HCT116 (cell line): Measurements from ENCODE around the gene ASIC3. TPM values are rescaled to one million over a fixed set of nuclear protein-coding genes. Genes with fewer than 3 reads are reported as not detected.

Experiments used
- ATAC-seq: fragments of 200-7000 bp; cut with Tn5 transposase; 2 replicates; pipeline ENCODE4 v1.9.1; 2020; ENCODE audit warnings: mild to moderate bottlenecking, moderate library complexity
- BruUV-seq: library from RNA; stranded (reverse); fragments of 400-500 nt; replicated peaks from 2 replicates; lab custom pipeline; 2021; lab: Mats Ljungman, UMichigan
- CTCF ChIA-PET: fragments of 300-600 bp; sonication (Branson Sonifier 250); formaldehyde crosslinking; loops from one replicate; lab custom pipeline; 2021; ENCODE audit warnings: antibody characterized with exemption; lab: Charles Lee
- POLR2A ChIA-PET: fragments of 300-600, 350-600 bp; sonication (Branson Sonifier 250); formaldehyde crosslinking; loops from one replicate; lab custom pipeline; 2021; ENCODE audit warnings: antibody characterized with exemption; lab: Charles Lee
- RAD21 ChIA-PET, 2 experiments: fragments of 300-600 bp; sonication (Branson Sonifier 250); formaldehyde crosslinking; loops; one replicate each; lab custom pipeline; 2023; ENCODE audit warnings: low total read pairs in 2 of 2; ENCODE audit not compliant: uncharacterized antibody in 2 of 2, unreplicated experiment in 2 of 2, low non-redundant PET in 1 of 2; lab: Charles Lee
- DNase-seq: peaks from one replicate; pipeline ENCODE4 v3.0.0-alpha.2; 2010; ENCODE audit warnings: low read depth, low spot score
- H2AFZ ChIP-seq: fragments of 200-600 bp; shearing (Covaris generic), sonication (generic); 2 replicates; pipeline ENCODE4 v1.6.1; 2017; ENCODE audit warnings: low read depth, mixed run types, mixed read lengths, antibody characterized with exemption, low read length; ENCODE audit not compliant: poor library complexity, severe bottlenecking
- H3K27ac ChIP-seq: 2 replicates; pipeline ENCODE4 v1.5.1; 2012; ENCODE audit warnings: low read depth, low read length
- H3K27me3 ChIP-seq: fragments of 200-600 bp; sonication (generic); 2 replicates; pipeline ENCODE4 v1.6.1; 2016; ENCODE audit warnings: mixed run types, low read length, mixed read lengths; ENCODE audit not compliant: insufficient read depth
- H3K36me3 ChIP-seq, 2 experiments: fragments of 200-500 bp in 1 of 2; fragments of 200-600 bp in 1 of 2; sonication (Bioruptor generic) in 1 of 2; sonication (generic) in 1 of 2; 2 replicates each; pipeline versions ENCODE4 v1.5.1 to v1.6.1; 2014 to 2016; ENCODE audit warnings: low read length in 2 of 2, inconsistent platforms in 1 of 2, mixed read lengths in 1 of 2, mixed run types in 1 of 2; ENCODE audit not compliant: insufficient read depth in 2 of 2, control insufficient read depth in 1 of 2
- H3K4me1 ChIP-seq, 2 experiments: fragments of 200-600 bp in 1 of 2; sonication (generic) in 1 of 2; 2 replicates each; pipeline versions ENCODE4 v1.5.1 to v1.6.1; 2012 to 2017; ENCODE audit warnings: low read length in 2 of 2, inconsistent platforms in 1 of 2, mild to moderate bottlenecking in 1 of 2, mixed read lengths in 1 of 2, mixed run types in 1 of 2, moderate library complexity in 1 of 2; ENCODE audit not compliant: insufficient read depth in 2 of 2, control insufficient read depth in 1 of 2
- H3K4me2 ChIP-seq: fragments of 200-600 bp; sonication (generic); 2 replicates; pipeline ENCODE4 v1.6.1; 2017; ENCODE audit warnings: mixed run types, low read length, mixed read lengths
- H3K4me3 ChIP-seq, 2 experiments: fragments of 200-600 bp in 1 of 2; sonication (generic) in 1 of 2; replicated peaks in 1 of 2; 2 replicates each; pipeline ENCODE4 v1.5.1; 2011 to 2016; ENCODE audit warnings: low read length in 2 of 2, control low read depth in 1 of 2, low read depth in 1 of 2, mild to moderate bottlenecking in 1 of 2, mixed read lengths in 1 of 2, mixed run types in 1 of 2
- H3K79me2 ChIP-seq: fragments of 200-600 bp; sonication (generic); 2 replicates; pipeline ENCODE4 v1.6.1; 2017; ENCODE audit warnings: mild to moderate bottlenecking, mixed run types, low read length, moderate library complexity, mixed read lengths; ENCODE audit not compliant: insufficient read depth
- H3K9ac ChIP-seq: fragments of 200-600 bp; sonication (generic); 2 replicates; pipeline ENCODE4 v1.6.1; 2016; ENCODE audit warnings: low read length, mixed read lengths
- H3K9me2 ChIP-seq: fragments of 200-600 bp; sonication (generic), shearing (Covaris generic); 2 replicates; pipeline ENCODE4 v1.6.1; 2017; ENCODE audit warnings: mixed run types, mild to moderate bottlenecking, moderate library complexity; ENCODE audit not compliant: insufficient read depth
- H3K9me3 ChIP-seq, 2 experiments: fragments of 200-500 bp in 1 of 2; fragments of 200-600 bp in 1 of 2; sonication (Bioruptor generic) in 1 of 2; sonication (generic) in 1 of 2; 2 replicates each; pipeline ENCODE4 v1.6.1; 2014 to 2017; ENCODE audit warnings: low read length in 2 of 2, mixed read lengths in 2 of 2, inconsistent platforms in 1 of 2, low read depth in 1 of 2, mild to moderate bottlenecking in 1 of 2, mixed run types in 1 of 2, moderate library complexity in 1 of 2; ENCODE audit not compliant: control insufficient read depth in 1 of 2, insufficient read depth in 1 of 2
- H4K20me1 ChIP-seq: fragments of 200-600 bp; sonication (generic), shearing (Covaris generic); 2 replicates; pipeline ENCODE4 v1.6.1; 2017; ENCODE audit warnings: mixed run types, mild to moderate bottlenecking, moderate library complexity; ENCODE audit not compliant: insufficient read depth
- ATF3 ChIP-seq: IDR thresholded peaks from 2 replicates; pipeline ENCODE4 v1.6.1; 2012
- CBX3 ChIP-seq: IDR thresholded peaks from 2 replicates; pipeline ENCODE4 v1.6.1; 2012; ENCODE audit warnings: low read depth
- EGR1 ChIP-seq: IDR thresholded peaks from 2 replicates; pipeline ENCODE4 v1.6.1; 2012; ENCODE audit warnings: low read depth
- ELF1 ChIP-seq: IDR thresholded peaks from 2 replicates; pipeline ENCODE4 v1.6.1; 2012; ENCODE audit warnings: low read depth, borderline replicate concordance
- POLR2AphosphoS5 ChIP-seq: IDR thresholded peaks from 2 replicates; pipeline ENCODE4 v1.6.1; 2011; ENCODE audit warnings: mild to moderate bottlenecking, low read depth, low read length, moderate library complexity
- SIN3A ChIP-seq: IDR thresholded peaks from 2 replicates; pipeline ENCODE4 v1.6.1; 2012; ENCODE audit warnings: low read depth
- SRF ChIP-seq: IDR thresholded peaks from 2 replicates; pipeline ENCODE4 v1.6.1; 2012; ENCODE audit warnings: low read depth
- ZFX ChIP-seq: fragments of 450-650 bp; IDR thresholded peaks from 2 replicates; pipeline ENCODE4 v1.6.1; 2017
- ZNF274 ChIP-seq: fragments of 200-500 bp; sonication (Bioruptor generic); IDR thresholded peaks from 2 replicates; pipeline ENCODE4 v1.6.1; 2014; ENCODE audit warnings: mild to moderate bottlenecking, low read depth, low read length, inconsistent platforms
- intact Hi-C: fragments of 100-400 bp; cut with micrococcal nuclease; formaldehyde crosslinking; loops from 2 replicates; pipeline ENCODE4 v1.10.0; 2022
- total RNA-seq: library from RNA; stranded (reverse); gene quantifications from one replicate; pipeline ENCODE4 v1.2.1, GENCODE V29; 2021; ENCODE audit not compliant: unreplicated experiment

ASIC3 gene
- total RNA-seq, 1 experiment from 2014 or later = 4.4 TPM

- ATAC-seq = no peak
- Histone ChIP-seq H3K36me3 (peaks cover 13 to 16% of the 10 kb centered on the region in 2 experiments; a peak in 3 of 4 replicates), H4K20me1 (no peaks in the 10 kb centered on the region), H3K27me3 (no peaks in the 10 kb centered on the region), H3K79me2 (peaks cover 45% of the 10 kb centered on the region), H3K4me1 (peaks cover 20 to 49% of the 10 kb centered on the region in 2 experiments), H3K9me3 (no peaks in the 10 kb centered on the region), H3K4me3 (no peak overlapping the region), H2AFZ (no peak overlapping the region), H3K9ac (no peak overlapping the region), H3K27ac (peak overlapping the region; percentile 94), H3K9me2 (no peaks in the 10 kb centered on the region), H3K4me2 (peak overlapping the region; percentile 94)
- ChIA-PET POLR2A (no interaction called here), RAD21 (interaction anchor here in 1 of 2 experiments (0.6 kb wide), 1 partner anchor 16 kb away, joined by 4 read pairs; no protein-coding TSS in a partner anchor), CTCF (no interaction called here)
- intact Hi-C loops = no loop called here
- BruUV-seq = no TSS peak
- DNase-seq = no peak
- TF ChIP-seq POLR2AphosphoS5 (peak; percentile 33), ZNF274 (no peak)
Observed at GRCh38 chr7:151078233-151079040, 30.1 kb downstream of the ASIC3 start.

- no peaks in the 10 kb centered on the region for H3K9me2 ChIP-seq
- ATAC-seq (no peak), DNase-seq (no peak)
- H3K4me3 ChIP-seq = peak overlapping the region; percentile 90 to 94
- H3K27me3 ChIP-seq = no peaks in the 10 kb centered on the region
- H3K36me3 ChIP-seq = peaks cover 9 to 13% of the 10 kb centered on the region in 2 experiments; a peak in 3 of 4 replicates
- peak overlapping the region; percentile 100 for H3K9ac ChIP-seq
- ChIA-PET POLR2A (no interaction called here), RAD21 (interaction anchor here in 1 of 2 experiments (0.6 kb wide), 1 partner anchor 17 kb away, joined by 4 read pairs; no protein-coding TSS in a partner anchor)
- H3K4me2 ChIP-seq = peak overlapping the region; percentile 94
- peaks cover 45% of the 10 kb centered on the region for H3K79me2 ChIP-seq
- H3K27ac ChIP-seq = peak overlapping the region; percentile 94
- BruUV-seq = no TSS peak
- TF ChIP-seq EGR1 = no peak
- TF ChIP-seq SIN3A = no peak
- TF ChIP-seq ATF3 = no peak
- TF ChIP-seq CBX3 = no peak
- TF ChIP-seq ZFX = no peak
- TF ChIP-seq ELF1 = no peak
- no peak for TF ChIP-seq SRF
- TF ChIP-seq, all 23 proteins: peak for 0
- Histone ChIP-seq H3K9me3 (no peaks in the 10 kb centered on the region), H3K4me1 (peaks cover 28 to 59% of the 10 kb centered on the region in 2 experiments), H2AFZ (no peak overlapping the region), H4K20me1 (no peaks in the 10 kb centered on the region)
- CTCF ChIA-PET = no interaction called here
- intact Hi-C loops = no loop called here
Observed at GRCh38 chr7:151079199-151079910, 31.0 kb downstream of the ASIC3 start.
